Measurements from ENCODE around the gene ARHGEF12.
A peak's percentile ranks its signal among the peaks of the same experiment; 100 is the strongest.

The ARHGEF12 gene

DNA sequence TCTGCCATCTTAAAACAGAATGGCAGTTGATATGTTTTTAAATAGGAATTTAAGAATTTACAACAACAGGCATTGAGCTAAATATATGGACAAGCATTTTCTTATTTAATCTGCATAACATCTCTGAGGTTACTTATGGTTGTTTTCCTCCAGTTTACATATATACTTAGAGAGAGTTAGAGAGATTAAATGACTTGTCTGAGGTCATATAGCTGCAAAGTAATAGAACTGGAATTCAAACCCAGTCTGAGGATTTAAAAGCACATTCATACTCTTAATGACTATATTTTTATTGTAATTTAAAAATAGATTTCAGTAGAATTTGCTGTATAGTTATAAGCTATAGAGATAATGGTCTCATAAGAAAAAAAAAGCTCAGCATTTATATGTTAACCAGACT lies 93.9 kb downstream of the ARHGEF12 start:
- Histone ChIP-seq H3K27me3 (ENCODE audit: control insufficient read depth, insufficient read depth, low read length) (no peaks in the 10 kb centered on the region), H3K27ac (ENCODE audit: low read depth, low read length) (no peak overlapping the region), H3K4me1 (ENCODE audit: control insufficient read depth, insufficient read depth, low read length) (peaks cover 9% of the 10 kb centered on the region), H3K36me3 (ENCODE audit: control insufficient read depth, insufficient read depth, low read length) (no peaks in the 10 kb centered on the region), H3K9ac (ENCODE audit: low read length) (no peak overlapping the region), H3K4me3 (ENCODE audit: low read length) (no peak overlapping the region)

DNA sequence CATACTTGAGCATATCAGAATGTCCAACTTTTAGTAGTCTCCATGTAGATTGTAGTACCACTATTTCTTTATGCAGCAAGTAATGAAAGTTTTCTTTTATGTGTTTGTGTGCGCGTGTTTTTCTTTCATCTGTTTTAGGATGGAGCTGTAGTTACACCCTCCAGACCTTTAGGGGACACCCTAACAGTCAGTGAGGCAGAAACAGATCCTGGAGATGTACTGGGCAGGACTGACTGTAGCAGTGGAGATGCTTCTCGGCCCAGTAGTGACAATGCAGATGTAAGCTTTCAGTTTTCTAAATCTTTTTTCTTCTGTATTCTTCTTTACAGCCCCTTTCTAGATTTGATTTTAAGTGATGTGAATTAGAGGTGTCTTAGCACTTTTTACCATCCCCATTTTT lies 95.4 kb downstream of the ARHGEF12 start:
- Histone ChIP-seq H3K4me3 (ENCODE audit: low read length) (no peak overlapping the region), H3K27ac (ENCODE audit: low read depth, low read length) (peak overlapping the region; percentile 55), H3K4me1 (ENCODE audit: control insufficient read depth, insufficient read depth, low read length) (peaks cover 9% of the 10 kb centered on the region), H3K9ac (ENCODE audit: low read length) (no peak overlapping the region), H3K27me3 (ENCODE audit: control insufficient read depth, insufficient read depth, low read length) (no peaks in the 10 kb centered on the region), H3K36me3 (ENCODE audit: control insufficient read depth, insufficient read depth, low read length) (no peaks in the 10 kb centered on the region)

DNA sequence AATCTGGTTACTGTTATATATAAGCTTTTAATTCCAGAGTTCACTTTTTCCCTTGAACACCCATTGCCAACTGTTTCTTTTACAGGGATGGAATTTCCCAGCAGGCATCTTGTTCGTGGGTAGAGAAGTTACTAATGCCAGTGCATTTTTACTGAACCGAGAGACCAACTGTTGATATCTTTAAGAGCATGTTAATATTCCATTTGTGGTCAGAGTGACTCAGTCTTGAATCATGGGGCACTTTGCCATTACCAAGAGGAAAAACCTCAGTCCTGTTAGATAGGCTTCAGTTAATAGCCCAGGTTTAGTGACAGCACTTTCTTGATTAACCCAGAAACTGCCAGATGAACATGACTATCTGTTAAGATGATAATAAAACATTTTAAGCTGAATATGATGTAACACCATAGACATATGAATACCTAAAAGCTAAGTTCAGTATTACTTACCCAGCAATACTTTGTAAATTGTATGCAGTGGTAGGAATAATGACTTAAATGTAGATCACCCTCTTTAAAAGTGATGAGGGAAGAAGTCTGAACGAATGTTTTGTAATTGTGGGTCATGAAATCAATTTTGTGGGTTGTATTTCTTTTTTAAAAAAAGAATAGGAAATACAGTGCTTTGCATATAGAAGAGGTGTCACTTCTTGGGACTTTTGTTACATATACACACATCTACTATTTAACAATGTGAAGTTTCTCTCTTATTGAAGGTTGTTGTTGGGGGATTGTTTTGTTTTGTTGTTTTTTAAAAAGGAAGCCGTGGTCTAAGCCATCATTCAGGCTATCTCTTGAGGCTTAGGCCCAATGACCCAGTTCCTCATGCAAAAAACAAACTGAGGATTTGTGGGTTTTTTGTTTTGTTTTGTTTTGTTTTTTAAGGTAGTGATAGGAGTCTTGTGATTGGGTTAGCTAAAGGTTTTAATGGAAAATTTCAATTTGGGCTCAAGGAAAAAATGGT lies 96.1 kb downstream of the ARHGEF12 start:
- Histone ChIP-seq H3K27me3 (ENCODE audit: control insufficient read depth, insufficient read depth, low read length) (no peaks in the 10 kb centered on the region), H3K9ac (ENCODE audit: low read length) (no peak overlapping the region), H3K36me3 (ENCODE audit: control insufficient read depth, insufficient read depth, low read length) (no peaks in the 10 kb centered on the region), H3K27ac (ENCODE audit: low read depth, low read length) (peak overlapping the region; percentile 55), H3K4me1 (ENCODE audit: control insufficient read depth, insufficient read depth, low read length) (peaks cover 9% of the 10 kb centered on the region), H3K4me3 (ENCODE audit: low read length) (no peak overlapping the region)

DNA sequence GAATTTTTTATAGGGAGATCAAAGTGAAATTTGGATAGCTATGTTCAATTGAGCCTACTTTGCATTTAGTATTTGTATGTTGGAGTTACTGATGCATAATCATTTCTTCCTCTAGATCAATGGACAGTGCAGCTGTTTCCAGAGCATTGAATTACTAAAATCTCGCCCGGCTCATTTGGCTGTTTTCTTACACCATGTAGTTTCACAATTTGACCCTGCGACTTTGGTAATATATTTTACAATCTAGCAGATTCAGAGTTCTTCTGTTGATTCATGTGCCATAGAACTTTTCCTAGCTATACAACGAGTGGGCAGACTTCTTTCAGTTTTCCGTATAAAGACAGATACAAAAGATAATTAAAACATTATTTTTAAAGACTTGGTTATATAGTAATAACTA lies 105.4 kb downstream of the ARHGEF12 start:
- H3K36me3 ChIP-seq (ENCODE audit: control insufficient read depth, insufficient read depth, low read length): peaks cover 11% of the 10 kb centered on the region
- H3K4me3 ChIP-seq (ENCODE audit: low read length): no peak overlapping the region
- no peak overlapping the region for H3K27ac ChIP-seq (ENCODE audit: low read depth, low read length)

DNA sequence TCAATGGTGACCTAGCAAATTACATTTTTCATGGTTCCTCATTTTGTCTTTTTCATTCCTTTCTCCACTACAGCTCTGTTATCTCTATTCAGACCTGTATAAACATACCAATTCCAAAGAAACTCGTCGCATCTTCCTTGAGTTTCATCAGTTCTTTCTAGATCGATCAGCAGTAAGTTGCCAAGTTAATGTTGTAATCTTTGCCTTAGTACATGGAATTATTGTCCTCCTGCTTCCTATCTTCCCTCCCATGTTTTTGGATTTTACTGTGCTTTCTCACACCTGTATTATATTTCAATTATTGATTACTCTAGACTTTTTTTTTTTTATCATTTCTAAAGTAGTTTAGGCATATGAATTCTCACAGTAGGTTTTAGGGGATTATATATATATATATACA lies 105.8 kb downstream of the ARHGEF12 start:
- H3K27ac ChIP-seq (ENCODE audit: low read depth, low read length): no peak overlapping the region
- H3K4me3 ChIP-seq (ENCODE audit: low read length): no peak overlapping the region
- peaks cover 12% of the 10 kb centered on the region for H3K36me3 ChIP-seq (ENCODE audit: control insufficient read depth, insufficient read depth, low read length)
- no peak overlapping the region for H3K9ac ChIP-seq (ENCODE audit: low read length)
- no peaks in the 10 kb centered on the region for H3K27me3 ChIP-seq (ENCODE audit: control insufficient read depth, insufficient read depth, low read length)
- no peaks in the 10 kb centered on the region for H3K4me1 ChIP-seq (ENCODE audit: control insufficient read depth, insufficient read depth, low read length)

More for the DNA sequence above, 105.4 kb downstream of the ARHGEF12 start:
- Histone ChIP-seq H3K9ac (ENCODE audit: low read length) (no peak overlapping the region), H3K27me3 (ENCODE audit: control insufficient read depth, insufficient read depth, low read length) (no peaks in the 10 kb centered on the region), H3K4me1 (ENCODE audit: control insufficient read depth, insufficient read depth, low read length) (no peaks in the 10 kb centered on the region)

- Histone ChIP-seq H3K4me1 (ENCODE audit: control insufficient read depth, insufficient read depth, low read length) (no peaks in the 10 kb centered on the region), H3K36me3 (ENCODE audit: control insufficient read depth, insufficient read depth, low read length) (peaks cover 32% of the 10 kb centered on the region), H3K27me3 (ENCODE audit: control insufficient read depth, insufficient read depth, low read length) (no peaks in the 10 kb centered on the region), H3K27ac (ENCODE audit: low read depth, low read length) (no peak overlapping the region), H3K4me3 (ENCODE audit: low read length) (no peak overlapping the region), H3K9ac (ENCODE audit: low read length) (no peak overlapping the region)
Measured at GRCh38 chr11:120446802-120447201, 110.6 kb downstream of the ARHGEF12 start.

DNA sequence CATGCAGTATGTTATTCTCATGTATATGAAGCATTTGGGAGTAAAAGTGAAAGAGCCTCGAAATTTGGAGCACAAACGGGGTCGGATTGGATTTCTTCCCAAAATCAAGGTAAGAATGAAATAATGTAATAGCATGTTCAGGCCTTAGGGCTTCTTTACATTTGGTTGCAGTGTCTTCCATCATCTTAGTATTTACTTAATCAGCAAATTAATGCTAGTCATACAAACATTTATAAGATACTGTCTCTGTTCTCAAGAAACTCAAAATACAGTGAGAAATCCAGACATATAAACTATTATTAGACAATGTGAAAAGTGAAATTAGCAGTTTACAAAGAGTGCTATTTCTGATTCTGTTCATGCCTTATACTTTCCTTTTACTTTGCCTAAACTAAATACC lies 112.0 kb downstream of the ARHGEF12 start:
- Histone ChIP-seq H3K27me3 (ENCODE audit: control insufficient read depth, insufficient read depth, low read length) (no peaks in the 10 kb centered on the region), H3K27ac (ENCODE audit: low read depth, low read length) (no peak overlapping the region), H3K36me3 (ENCODE audit: control insufficient read depth, insufficient read depth, low read length) (peaks cover 37% of the 10 kb centered on the region), H3K4me1 (ENCODE audit: control insufficient read depth, insufficient read depth, low read length) (no peaks in the 10 kb centered on the region), H3K4me3 (ENCODE audit: low read length) (no peak overlapping the region), H3K9ac (ENCODE audit: low read length) (no peak overlapping the region)

- Histone ChIP-seq H3K4me1 (ENCODE audit: control insufficient read depth, insufficient read depth, low read length) (no peaks in the 10 kb centered on the region), H3K36me3 (ENCODE audit: control insufficient read depth, insufficient read depth, low read length) (peaks cover 27% of the 10 kb centered on the region), H3K27ac (ENCODE audit: low read depth, low read length) (no peak overlapping the region), H3K27me3 (ENCODE audit: control insufficient read depth, insufficient read depth, low read length) (no peaks in the 10 kb centered on the region), H3K9ac (ENCODE audit: low read length) (no peak overlapping the region), H3K4me3 (ENCODE audit: low read length) (no peak overlapping the region)
Measured at GRCh38 chr11:120455487-120455886, 119.3 kb downstream of the ARHGEF12 start.

DNA sequence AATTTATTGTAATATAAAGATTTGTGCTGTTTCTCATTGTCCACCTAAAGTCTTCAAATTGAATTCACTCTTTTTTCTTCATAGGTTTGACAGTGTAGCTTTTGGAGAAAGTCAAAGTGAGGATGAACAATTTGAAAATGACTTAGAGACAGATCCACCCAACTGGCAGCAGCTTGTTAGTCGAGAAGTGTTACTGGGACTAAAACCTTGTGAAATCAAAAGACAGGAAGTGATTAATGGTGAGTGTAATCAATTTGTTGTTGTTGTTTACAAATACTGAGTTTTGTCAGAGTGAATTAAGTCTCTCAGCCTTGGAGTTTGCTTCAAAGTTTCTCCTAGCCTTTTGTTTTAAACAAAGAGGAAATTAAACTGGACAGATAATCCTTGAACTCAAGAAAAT lies 121.8 kb downstream of the ARHGEF12 start:
- Histone ChIP-seq H3K27me3 (ENCODE audit: control insufficient read depth, insufficient read depth, low read length) (no peaks in the 10 kb centered on the region), H3K27ac (ENCODE audit: low read depth, low read length) (no peak overlapping the region), H3K4me1 (ENCODE audit: control insufficient read depth, insufficient read depth, low read length) (no peaks in the 10 kb centered on the region), H3K4me3 (ENCODE audit: low read length) (no peak overlapping the region), H3K36me3 (ENCODE audit: control insufficient read depth, insufficient read depth, low read length) (peaks cover 18% of the 10 kb centered on the region), H3K9ac (ENCODE audit: low read length) (no peak overlapping the region)

GRCh38 chr11:120462825-120463224 lies 126.6 kb downstream of the ARHGEF12 start:
- no peaks in the 10 kb centered on the region for H3K4me1 ChIP-seq (ENCODE audit: control insufficient read depth, insufficient read depth, low read length)
- no peaks in the 10 kb centered on the region for H3K27me3 ChIP-seq (ENCODE audit: control insufficient read depth, insufficient read depth, low read length)
- H3K9ac ChIP-seq (ENCODE audit: low read length): no peak overlapping the region
- no peak overlapping the region for H3K27ac ChIP-seq (ENCODE audit: low read depth, low read length)
- H3K4me3 ChIP-seq (ENCODE audit: low read length): no peak overlapping the region
- peaks cover 22% of the 10 kb centered on the region for H3K36me3 ChIP-seq (ENCODE audit: control insufficient read depth, insufficient read depth, low read length)

- Histone ChIP-seq H3K27ac (ENCODE audit: low read depth, low read length) (no peak overlapping the region), H3K4me3 (ENCODE audit: low read length) (no peak overlapping the region), H3K27me3 (ENCODE audit: control insufficient read depth, insufficient read depth, low read length) (no peaks in the 10 kb centered on the region), H3K36me3 (ENCODE audit: control insufficient read depth, insufficient read depth, low read length) (peaks cover 19% of the 10 kb centered on the region), H3K4me1 (ENCODE audit: control insufficient read depth, insufficient read depth, low read length) (no peaks in the 10 kb centered on the region), H3K9ac (ENCODE audit: low read length) (no peak overlapping the region)
Measured at GRCh38 chr11:120465921-120466534, 129.8 kb downstream of the ARHGEF12 start.

- Histone ChIP-seq H3K4me1 (ENCODE audit: control insufficient read depth, insufficient read depth, low read length) (no peaks in the 10 kb centered on the region), H3K9ac (ENCODE audit: low read length) (no peak overlapping the region), H3K36me3 (ENCODE audit: control insufficient read depth, insufficient read depth, low read length) (peaks cover 13% of the 10 kb centered on the region), H3K27ac (ENCODE audit: low read depth, low read length) (no peak overlapping the region), H3K4me3 (ENCODE audit: low read length) (no peak overlapping the region), H3K27me3 (ENCODE audit: control insufficient read depth, insufficient read depth, low read length) (no peaks in the 10 kb centered on the region)
Measured at GRCh38 chr11:120467627-120468026, 131.4 kb downstream of the ARHGEF12 start.
